Suppressor macrophage treated with lipopolysaccharide for 1 hour (primary cell): ENCODE measurements around the gene CNPY2.
A peak's percentile ranks its signal among the peaks of the same experiment; 100 is the strongest.
"Not testable (repeated sequence)": the region's sequence is repeated elsewhere in the genome, so short reads cannot be mapped to it uniquely, and the experiment has no call there.

Experiments used
- DNase-seq, 3 donors: peaks; one replicate each; pipeline ENCODE4 v3.0.0-alpha.2; 2020 to 2022

Gene CNPY2

DNA sequence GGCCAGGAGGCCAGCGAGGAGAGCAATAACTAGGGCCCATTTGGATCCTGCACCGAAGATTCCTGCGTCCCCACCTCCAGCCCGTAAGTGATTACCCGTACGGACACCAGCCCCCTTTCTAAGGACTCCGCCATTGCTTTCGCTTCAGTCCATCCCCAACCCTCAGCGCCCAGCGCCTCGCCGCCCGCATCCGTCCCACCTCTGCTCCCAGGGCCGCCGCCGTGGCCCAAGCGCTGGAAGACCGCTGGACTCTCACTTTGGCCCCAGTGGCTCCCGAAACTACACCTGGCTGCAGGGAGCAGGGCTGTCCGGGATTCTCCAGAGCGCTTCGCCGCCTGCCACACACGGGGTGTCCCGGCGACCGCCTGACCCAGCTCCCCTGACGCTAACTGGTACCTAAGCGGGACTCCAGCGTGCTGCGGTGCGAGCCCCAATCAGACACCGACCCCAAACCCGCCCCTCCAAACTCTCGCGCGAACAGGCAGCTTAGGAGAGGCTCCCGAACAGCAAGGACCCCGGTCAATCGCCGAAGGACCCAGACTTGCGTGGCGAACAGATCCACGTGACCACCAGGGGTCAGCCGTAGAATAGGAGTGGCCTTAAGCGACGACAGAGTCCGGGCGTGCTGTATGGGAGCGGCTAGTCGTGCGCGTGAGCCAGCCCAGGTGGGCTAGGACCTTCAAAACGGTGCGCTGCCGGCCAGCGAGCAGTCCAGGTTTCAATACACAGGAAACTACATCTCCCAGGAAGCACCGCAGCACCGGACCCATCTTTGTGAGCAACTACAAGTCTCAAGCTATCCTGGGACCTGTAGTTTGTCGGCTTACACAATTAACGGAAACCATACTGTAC, at the start of gene CNPY2:
Gene CNPY2, minus strand, starts transcription at position 367 of the 852 bp plus-strand sequence. CDS start 771 bp downstream, outside the sequence.
- peak; percentile 95 to 96 (median 96) for DNase-seq

DNA sequence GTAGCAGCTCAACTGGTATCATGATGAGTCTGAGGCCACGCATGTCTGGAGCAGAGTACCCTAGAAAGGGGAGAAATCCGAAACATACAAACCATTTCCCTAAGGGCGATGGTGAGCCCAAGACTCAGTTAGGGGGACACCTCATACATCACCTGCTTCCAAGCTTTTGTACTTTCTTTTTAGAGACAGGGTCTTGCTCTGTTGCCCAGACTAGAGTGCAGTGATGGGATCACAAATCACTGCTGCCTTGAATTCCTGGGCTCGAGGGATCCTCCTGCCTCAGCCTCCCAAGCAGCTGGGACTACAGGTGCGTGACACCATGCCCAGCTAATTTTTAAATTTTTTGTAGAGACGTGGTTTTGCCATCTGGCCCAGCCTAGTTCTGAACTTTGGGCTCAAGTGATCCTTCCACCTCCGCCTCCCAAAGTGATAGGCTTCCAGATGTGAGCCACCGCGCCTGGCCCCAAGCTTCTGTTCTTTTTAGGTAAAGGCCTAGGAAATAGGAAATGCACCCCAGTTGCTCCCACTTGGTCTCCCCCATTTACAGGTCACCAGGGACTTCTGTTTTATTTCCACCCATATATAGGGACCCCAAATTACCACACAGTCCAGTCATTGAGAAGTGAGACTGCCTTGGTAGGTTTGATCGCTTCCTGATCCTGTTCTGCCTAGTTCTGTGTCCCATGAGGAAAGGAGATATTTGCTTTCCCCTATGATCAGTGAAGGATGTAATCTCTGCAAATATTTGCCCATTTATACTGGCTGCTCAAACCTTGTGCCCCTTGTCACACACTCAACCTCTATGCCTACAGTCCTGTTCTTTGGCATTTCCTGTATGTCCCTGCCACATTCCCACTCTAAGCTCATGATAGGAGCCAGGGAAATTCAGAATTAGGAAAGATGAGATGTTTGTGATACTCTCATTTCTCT, 46.6 kb upstream of the CNPY2 start, which contains the start of gene APOF:
Gene APOF, minus strand, starts transcription at position 728 of the 930 bp plus-strand sequence. Its CDS starts 112 bp downstream, at position 616.
- DNase-seq = no peak

DNA sequence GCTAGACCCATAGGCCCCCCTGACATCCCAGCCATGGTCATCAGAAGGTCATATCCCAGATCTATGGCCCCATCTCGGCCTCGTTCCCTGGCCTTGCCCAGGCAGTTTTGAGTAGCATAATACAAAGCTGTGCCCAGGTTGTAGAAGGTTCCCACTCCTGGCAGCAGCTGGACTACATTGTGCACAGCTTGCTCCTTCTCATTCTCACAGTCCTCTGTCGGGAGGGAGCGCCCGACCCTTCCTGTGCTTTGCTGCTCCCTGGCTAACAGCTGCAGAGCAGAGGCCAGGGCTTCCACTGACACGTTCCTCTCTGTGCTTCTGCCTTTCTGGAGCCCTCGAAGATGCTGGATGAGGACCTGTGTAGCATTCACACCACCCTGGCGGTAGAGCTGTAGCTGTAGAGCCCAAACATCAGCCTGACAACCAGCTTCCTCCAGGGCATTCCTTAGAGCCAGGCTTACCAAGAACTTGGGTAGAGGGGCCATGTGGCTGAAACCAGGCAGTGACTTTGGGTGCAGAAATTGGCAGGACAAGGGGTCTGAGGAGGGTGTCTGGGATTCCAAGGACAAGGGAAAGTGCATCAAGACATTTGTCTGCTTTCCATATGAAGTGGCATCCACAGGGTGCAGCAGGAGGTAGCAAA, 45.8 kb upstream of the CNPY2 start:
- DNase-seq = no peak

DNA sequence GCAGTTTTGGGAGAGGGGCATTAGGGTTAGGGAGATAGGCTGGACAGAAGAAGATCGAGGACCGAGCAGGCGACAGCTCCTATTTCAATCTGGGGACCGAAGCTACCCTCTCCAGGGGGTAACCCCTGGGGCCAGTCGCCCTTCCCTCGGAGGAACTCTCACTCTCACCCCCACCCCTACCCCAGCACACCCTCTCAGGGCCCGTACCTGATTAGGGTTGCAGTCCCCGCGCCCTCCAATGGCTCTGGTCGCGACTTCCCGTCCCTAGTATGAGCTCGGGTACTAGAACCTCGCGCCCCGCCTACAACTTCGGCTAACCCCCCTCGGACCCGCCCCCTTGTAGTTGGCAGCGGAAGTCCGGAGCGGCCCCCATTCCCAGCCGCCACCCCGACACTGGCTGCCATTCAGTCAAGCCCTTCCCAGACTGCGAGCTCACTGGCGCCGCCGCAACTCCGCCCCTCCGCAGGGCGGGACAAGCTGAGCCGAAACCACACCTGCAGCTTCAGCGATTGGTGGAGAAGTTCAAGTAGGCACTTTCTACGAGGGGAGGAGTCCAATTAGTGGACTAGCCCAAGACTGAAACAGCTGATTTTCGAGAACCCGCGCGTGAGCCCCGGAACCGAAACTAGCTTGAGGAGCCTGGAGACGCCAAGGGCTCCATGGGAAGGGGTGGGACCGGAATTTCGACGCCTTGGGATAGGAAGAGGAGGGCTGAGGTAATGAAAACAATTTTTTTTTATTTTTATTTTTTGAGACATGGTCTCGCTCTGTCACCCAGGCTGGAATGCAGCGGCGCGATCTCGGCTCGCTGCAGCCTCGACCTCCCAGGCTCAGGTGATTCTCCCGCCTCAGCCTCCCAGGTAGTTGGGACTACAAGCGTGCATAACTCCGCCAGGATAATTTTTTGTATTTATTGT, 44.3 kb upstream of the CNPY2 start, which contains the start of gene STAT2:
Gene STAT2, minus strand, starts transcription at position 257 of the 917 bp plus-strand sequence. CDS start 3,536 bp downstream, outside the sequence.
- peak; percentile 99 to 100 (median 100) for DNase-seq

DNA sequence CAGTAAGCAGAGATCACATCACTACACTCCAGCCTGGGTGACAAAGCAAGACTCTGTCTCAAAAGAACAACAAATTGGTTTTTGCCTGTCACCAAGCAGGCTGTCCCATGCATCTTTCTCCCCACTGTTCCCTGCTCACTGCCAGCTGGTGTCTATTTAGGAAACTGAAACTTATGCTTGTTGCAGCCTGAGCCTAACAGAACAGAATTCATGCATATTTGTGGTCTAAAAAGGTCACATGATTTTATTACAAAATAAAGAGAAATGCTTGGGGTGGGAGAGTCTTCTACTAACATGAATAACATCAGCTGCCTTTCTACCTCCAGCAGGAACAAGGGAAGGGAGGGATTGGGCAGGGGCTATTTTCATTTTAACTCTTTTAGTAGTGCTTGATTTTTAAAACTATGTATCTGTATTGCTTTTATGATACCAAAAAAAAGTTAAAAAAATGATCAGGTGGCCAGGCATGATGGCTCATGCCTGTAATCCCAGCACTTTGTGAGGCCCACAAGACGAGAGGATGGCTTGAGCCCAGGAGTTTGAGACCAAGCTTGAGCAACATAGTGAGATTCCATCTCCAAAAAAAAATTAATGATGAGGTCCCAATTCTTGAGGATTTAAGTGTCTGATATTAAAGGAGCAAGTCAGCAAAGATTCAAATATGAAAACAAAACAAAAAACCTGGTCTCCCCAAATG, 43.2 kb upstream of the CNPY2 start:
- DNase-seq = peak; percentile 69 to 87 (median 70)

DNA sequence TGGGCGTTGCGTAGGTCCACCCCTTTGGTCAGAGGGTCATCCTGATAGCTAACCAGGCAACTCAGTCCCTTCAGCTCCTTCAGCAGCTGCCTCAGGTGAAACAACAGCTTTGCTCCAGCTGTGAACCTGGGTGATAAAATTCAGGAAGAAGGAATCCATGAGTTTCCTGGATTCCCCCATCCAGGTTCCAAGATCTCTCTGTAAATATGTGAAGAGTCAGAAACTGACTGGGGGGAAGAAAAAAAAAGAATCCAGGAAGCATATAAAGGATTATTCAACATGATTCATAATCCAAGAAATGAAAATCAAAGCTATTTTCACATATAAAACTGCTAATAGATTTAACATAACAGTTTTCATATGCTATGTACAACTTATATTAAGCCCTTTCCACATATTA, 35.5 kb upstream of the CNPY2 start:
- no peak for DNase-seq

DNA sequence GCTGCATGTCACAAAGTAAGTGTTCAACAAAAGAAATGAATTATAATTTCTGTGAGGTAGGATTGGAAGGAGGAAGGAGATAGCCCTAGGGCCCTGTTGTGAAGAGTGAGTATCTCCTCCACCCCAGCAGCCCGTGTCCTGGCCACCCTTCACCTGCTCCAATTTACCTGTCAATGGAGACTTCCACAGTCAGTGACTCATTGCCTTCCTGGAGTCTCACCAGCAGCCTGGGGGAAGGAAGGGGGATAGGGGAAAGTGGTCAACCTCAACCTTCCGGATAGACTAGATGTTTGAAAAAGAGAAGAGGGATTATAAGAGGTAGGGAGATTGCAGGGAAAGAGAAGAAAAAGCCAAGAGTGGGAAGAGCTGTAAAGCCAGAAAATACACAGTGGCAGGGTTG, 34.9 kb upstream of the CNPY2 start:
- DNase-seq = no peak

- DNase-seq = no peak
Measured at GRCh38 chr12:56348776-56349175, 33.0 kb upstream of the CNPY2 start.

DNA sequence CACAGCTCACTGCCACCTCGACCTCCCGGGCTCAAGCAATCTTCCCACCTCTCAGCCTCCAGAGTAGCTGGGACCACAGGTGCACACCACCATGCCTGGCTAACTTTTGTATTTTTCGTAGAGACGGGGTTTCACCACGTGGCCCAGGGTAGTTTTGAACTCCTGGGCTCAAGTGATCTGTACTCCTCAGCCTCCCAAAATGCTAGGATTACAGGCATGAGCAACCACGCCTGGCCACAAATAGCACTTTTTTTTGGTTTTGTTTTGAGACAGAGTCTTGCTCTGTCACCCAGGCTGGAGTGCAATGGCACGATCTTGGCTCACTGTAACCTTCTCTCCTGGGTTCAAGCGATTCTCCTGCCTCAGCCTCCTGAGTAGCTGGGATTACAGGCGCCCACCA, 31.5 kb upstream of the CNPY2 start:
- DNase-seq = not testable (repeated sequence)

- peak in 1 of 3 donors; percentile 49 for DNase-seq
Measured at GRCh38 chr12:56346675-56347074, 30.9 kb upstream of the CNPY2 start.

DNA sequence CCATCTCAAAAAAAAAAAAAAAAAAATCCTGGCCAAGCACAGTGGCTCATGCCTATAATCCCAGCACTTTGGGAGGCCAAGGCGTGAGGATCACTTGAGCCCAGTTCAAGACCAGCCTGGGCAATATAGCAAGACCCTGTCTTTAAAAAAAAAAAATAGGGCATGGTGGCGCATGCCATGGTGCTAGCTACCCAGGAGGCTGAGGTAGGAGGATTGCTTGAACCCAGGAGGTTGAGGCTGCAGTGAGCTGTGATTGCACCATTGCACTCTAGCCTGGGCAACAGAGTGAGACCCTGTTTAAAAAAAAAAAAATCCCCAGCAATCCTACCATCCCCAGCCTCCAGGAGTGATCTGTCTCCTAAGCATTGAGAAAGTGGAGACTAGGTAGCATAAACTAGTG, 26.5 kb upstream of the CNPY2 start:
- not testable (repeated sequence) for DNase-seq

- DNase-seq = no peak
Measured at GRCh38 chr12:56341616-56342015, 25.8 kb upstream of the CNPY2 start.

GRCh38 chr12:56339158-56339422, 23.3 kb upstream of the CNPY2 start:
- no peak for DNase-seq

- peak; percentile 53 to 75 (median 74) for DNase-seq
Measured at GRCh38 chr12:56338308-56339157, 22.7 kb upstream of the CNPY2 start, which contains the start of gene IL23A. Gene IL23A, plus strand, starts transcription at chr12:56338884. Its CDS starts 161 bp downstream, at chr12:56339045.

GRCh38 chr12:56337753-56338251, 22.0 kb upstream of the CNPY2 start:
- DNase-seq = peak; percentile 89 to 92 (median 92)

- peak; percentile 92 to 95 (median 94) for DNase-seq
Measured at GRCh38 chr12:56336361-56337167, 20.8 kb upstream of the CNPY2 start.

- not testable (repeated sequence) for DNase-seq
Measured at GRCh38 chr12:56335527-56335926, 19.7 kb upstream of the CNPY2 start.

DNA sequence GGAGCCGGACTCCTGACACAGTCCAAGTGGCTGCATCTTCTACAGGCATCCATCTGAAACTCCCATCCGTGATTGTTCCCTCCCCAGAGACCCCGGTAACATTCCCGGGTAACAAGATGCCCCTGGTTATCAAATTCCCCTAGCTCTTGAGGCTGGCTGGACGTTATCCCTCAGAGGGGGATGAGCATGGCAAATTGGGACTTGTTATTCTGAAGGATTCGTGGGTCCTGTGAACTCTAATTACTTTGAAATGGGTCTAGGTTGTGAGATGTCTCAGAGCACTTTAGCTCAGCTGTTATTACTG, 18.7 kb upstream of the CNPY2 start:
- no peak for DNase-seq
